ENCODE results near the gene CPM. TPM values are rescaled to one million over a fixed set of nuclear protein-coding genes. Genes with fewer than 3 reads are reported as not detected.
A peak's percentile ranks its signal among the peaks of the same experiment; 100 is the strongest.

Gene CPM
- total RNA-seq, 1 experiment from 2014 or later = 0.96 TPM

DNA sequence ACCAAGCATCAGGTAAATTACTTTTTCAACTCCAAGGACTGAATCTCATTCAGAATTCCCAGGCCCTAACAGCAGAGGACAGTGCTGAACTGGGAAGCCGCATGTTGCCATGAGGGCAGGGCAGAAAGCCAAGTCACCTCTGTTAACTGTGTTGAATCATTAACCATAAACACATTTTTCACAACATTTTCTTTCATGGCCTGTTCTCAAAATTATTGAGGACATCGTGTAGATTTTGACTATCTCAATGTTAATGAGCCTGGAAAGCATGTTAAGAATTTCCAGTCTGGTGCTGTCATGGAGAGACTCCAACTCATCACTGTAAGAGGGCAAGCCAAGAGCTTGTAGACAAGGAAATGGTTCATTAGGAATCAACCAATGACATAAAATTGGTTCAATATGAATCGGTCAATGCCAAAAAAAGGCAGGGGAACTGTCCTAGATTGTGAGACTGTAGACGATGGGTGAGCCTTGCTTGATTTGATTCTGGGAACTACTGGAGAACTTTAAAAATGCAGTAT lies 33.7 kb downstream of the CPM start:
- H3K4me3 Mint-ChIP-seq = no peak overlapping the region
- H3K4me1 Mint-ChIP-seq = peaks cover 4% of the 10 kb centered on the region
- H3K36me3 Mint-ChIP-seq = no peaks in the 10 kb centered on the region
- ChIA-PET POLR2A (no interaction called here), CTCF (no interaction called here)
- peak; percentile 28; the same call in 1 of the 2 replicates for ATAC-seq
- H3K27ac Mint-ChIP-seq = no peak overlapping the region
- TF ChIP-seq TCF7 (CRISPR knock-in tag; IDR thresholded peaks at IDR 0.05; ENCODE audit: low read depth) = no peak
- TF ChIP-seq, protein P1, sequence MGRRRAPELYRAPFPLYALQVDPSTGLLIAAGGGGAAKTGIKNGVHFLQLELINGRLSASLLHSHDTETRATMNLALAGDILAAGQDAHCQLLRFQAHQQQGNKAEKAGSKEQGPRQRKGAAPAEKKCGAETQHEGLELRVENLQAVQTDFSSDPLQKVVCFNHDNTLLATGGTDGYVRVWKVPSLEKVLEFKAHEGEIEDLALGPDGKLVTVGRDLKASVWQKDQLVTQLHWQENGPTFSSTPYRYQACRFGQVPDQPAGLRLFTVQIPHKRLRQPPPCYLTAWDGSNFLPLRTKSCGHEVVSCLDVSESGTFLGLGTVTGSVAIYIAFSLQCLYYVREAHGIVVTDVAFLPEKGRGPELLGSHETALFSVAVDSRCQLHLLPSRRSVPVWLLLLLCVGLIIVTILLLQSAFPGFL (CRISPR knock-in tag; IDR thresholded peaks at IDR 0.05; ENCODE audit: borderline replicate concordance) = no peak
- no peak for TF ChIP-seq ELF4 (CRISPR knock-in tag; IDR thresholded peaks at IDR 0.05; ENCODE audit: low read depth)
- no peak for TF ChIP-seq MYBL2 (CRISPR knock-in tag; IDR thresholded peaks at IDR 0.05)
- TF ChIP-seq, protein P2, sequence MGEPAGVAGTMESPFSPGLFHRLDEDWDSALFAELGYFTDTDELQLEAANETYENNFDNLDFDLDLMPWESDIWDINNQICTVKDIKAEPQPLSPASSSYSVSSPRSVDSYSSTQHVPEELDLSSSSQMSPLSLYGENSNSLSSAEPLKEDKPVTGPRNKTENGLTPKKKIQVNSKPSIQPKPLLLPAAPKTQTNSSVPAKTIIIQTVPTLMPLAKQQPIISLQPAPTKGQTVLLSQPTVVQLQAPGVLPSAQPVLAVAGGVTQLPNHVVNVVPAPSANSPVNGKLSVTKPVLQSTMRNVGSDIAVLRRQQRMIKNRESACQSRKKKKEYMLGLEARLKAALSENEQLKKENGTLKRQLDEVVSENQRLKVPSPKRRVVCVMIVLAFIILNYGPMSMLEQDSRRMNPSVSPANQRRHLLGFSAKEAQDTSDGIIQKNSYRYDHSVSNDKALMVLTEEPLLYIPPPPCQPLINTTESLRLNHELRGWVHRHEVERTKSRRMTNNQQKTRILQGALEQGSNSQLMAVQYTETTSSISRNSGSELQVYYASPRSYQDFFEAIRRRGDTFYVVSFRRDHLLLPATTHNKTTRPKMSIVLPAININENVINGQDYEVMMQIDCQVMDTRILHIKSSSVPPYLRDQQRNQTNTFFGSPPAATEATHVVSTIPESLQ (CRISPR knock-in tag; IDR thresholded peaks at IDR 0.05) = no peak
- TF ChIP-seq, protein P3, sequence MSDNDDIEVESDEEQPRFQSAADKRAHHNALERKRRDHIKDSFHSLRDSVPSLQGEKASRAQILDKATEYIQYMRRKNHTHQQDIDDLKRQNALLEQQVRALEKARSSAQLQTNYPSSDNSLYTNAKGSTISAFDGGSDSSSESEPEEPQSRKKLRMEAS (CRISPR knock-in tag; IDR thresholded peaks at IDR 0.05) = no peak
- no peak for TF ChIP-seq HMGA2 (CRISPR knock-in tag; IDR thresholded peaks at IDR 0.05)
- TF ChIP-seq, protein P4, sequence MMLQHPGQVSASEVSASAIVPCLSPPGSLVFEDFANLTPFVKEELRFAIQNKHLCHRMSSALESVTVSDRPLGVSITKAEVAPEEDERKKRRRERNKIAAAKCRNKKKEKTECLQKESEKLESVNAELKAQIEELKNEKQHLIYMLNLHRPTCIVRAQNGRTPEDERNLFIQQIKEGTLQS (CRISPR knock-in tag; conservative IDR thresholded peaks at IDR 0.05) = no peak
- TF ChIP-seq, protein P5, sequence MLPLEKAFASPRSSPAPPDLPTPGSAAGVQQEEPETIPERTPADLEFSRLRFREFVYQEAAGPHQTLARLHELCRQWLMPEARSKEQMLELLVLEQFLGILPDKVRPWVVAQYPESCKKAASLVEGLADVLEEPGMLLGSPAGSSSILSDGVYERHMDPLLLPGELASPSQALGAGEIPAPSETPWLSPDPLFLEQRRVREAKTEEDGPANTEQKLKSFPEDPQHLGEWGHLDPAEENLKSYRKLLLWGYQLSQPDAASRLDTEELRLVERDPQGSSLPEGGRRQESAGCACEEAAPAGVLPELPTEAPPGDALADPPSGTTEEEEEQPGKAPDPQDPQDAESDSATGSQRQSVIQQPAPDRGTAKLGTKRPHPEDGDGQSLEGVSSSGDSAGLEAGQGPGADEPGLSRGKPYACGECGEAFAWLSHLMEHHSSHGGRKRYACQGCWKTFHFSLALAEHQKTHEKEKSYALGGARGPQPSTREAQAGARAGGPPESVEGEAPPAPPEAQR (CRISPR knock-in tag; IDR thresholded peaks at IDR 0.05) = no peak
- TF ChIP-seq EMX1 (CRISPR knock-in tag; IDR thresholded peaks at IDR 0.05) = no peak
- no peak for TF ChIP-seq NFE2L1 (CRISPR knock-in tag; IDR thresholded peaks at IDR 0.05)
- TF ChIP-seq, protein P6, sequence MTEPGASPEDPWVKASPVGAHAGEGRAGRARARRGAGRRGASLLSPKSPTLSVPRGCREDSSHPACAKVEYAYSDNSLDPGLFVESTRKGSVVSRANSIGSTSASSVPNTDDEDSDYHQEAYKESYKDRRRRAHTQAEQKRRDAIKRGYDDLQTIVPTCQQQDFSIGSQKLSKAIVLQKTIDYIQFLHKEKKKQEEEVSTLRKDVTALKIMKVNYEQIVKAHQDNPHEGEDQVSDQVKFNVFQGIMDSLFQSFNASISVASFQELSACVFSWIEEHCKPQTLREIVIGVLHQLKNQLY (CRISPR knock-in tag; IDR thresholded peaks at IDR 0.05) = no peak
- TF ChIP-seq NFATC4 (CRISPR knock-in tag; IDR thresholded peaks at IDR 0.05) = no peak
- TF ChIP-seq, protein P7, sequence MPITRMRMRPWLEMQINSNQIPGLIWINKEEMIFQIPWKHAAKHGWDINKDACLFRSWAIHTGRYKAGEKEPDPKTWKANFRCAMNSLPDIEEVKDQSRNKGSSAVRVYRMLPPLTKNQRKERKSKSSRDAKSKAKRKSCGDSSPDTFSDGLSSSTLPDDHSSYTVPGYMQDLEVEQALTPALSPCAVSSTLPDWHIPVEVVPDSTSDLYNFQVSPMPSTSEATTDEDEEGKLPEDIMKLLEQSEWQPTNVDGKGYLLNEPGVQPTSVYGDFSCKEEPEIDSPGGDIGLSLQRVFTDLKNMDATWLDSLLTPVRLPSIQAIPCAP (CRISPR knock-in tag; IDR thresholded peaks at IDR 0.05) = no peak
- no peak for TF ChIP-seq SP1 (CRISPR knock-in tag; conservative IDR thresholded peaks at IDR 0.05)
- TF ChIP-seq PRRX2 (CRISPR knock-in tag; IDR thresholded peaks at IDR 0.05) = no peak
- TF ChIP-seq, protein P8, sequence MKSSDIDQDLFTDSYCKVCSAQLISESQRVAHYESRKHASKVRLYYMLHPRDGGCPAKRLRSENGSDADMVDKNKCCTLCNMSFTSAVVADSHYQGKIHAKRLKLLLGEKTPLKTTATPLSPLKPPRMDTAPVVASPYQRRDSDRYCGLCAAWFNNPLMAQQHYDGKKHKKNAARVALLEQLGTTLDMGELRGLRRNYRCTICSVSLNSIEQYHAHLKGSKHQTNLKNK (CRISPR knock-in tag; IDR thresholded peaks at IDR 0.05) = no peak
- TF ChIP-seq JUN (CRISPR knock-in tag; IDR thresholded peaks at IDR 0.05) = no peak
- no peaks in the 10 kb centered on the region for H3K27me3 Mint-ChIP-seq (ENCODE audit: low read depth)
- no peak for DNase-seq (ENCODE audit: low spot score)
- 0 out of 2 replicates have a peak, but pooled peaks cover 6% of the 10 kb centered on the region for H3K9me3 Mint-ChIP-seq

DNA sequence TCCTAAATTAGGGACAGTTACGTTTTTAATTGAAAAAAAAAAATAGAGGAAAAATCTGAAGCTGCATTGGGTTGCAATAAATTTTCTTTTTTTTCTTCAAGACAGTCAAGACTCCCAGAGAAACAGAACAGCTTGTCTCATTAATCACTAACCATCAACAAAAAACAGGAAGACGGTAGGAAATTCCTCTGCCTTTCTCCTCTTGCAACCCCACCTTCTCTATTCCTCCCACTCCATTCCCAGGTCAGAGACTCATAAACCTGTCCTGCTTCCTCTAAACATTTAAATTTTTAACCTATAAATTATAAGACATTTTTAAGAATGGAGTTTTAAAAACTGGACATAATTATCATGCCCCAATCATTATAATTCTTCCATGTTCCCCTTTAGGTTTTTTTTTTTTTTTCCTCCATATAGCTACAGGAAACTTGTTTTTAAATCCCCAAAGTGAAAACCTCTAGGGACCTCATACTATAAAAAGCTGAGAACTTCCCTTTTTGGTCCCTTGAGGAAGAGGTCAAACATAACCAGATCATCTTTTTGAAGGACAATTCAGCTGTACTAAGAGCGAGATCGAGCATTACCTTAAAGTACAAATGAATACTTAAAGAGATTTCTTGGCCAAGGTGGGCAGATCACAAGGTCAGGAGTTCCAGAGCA lies 36.0 kb downstream of the CPM start:
- Mint-ChIP-seq H3K27ac (no peak overlapping the region), H3K36me3 (no peaks in the 10 kb centered on the region), H3K4me3 (no peak overlapping the region), H3K27me3 (ENCODE audit: low read depth) (no peaks in the 10 kb centered on the region), H3K4me1 (peaks cover 4% of the 10 kb centered on the region), H3K9me3 (0 out of 2 replicates have a peak, but pooled peaks cover 6% of the 10 kb centered on the region)
- ChIA-PET POLR2A (interaction anchor here (0.6 kb wide), 2 partner anchors 67 to 380 kb away, joined by 3 to 4 read pairs; no protein-coding TSS in a partner anchor), CTCF (no interaction called here)
- TF ChIP-seq EMX1 (CRISPR knock-in tag; IDR thresholded peaks at IDR 0.05) (no peak), CREM (CRISPR knock-in tag; IDR thresholded peaks at IDR 0.05) (no peak), PRRX2 (CRISPR knock-in tag; IDR thresholded peaks at IDR 0.05) (no peak), NFYB (CRISPR knock-in tag; conservative IDR thresholded peaks at IDR 0.05; ENCODE audit: low read depth) (no peak), OVOL2 (CRISPR knock-in tag; IDR thresholded peaks at IDR 0.05; ENCODE audit: borderline replicate concordance) (no peak)
- TF ChIP-seq, protein P4 (CRISPR knock-in tag; conservative IDR thresholded peaks at IDR 0.05) = no peak
- TF ChIP-seq, protein P7 (CRISPR knock-in tag; IDR thresholded peaks at IDR 0.05) = no peak
- no peak for DNase-seq (ENCODE audit: low spot score)
- no peak for ATAC-seq

Measured in WTC11 (cell line).